Esophagus muscularis mucosa (tissue), 4 donors: ENCODE results near the gene PDXP. TPM values are rescaled to one million over a fixed set of nuclear protein-coding genes. Genes with fewer than 3 reads are reported as not detected.
A peak's percentile ranks its signal among the peaks of the same experiment; 100 is the strongest.
"Not testable (repeated sequence)": the region's sequence is repeated elsewhere in the genome, so short reads cannot be mapped to it uniquely, and the experiment has no call there.

Source experiments
- DNase-seq: peaks from one replicate; pipeline ENCODE4 v3.0.0-alpha.2; 2017; ENCODE audit errors: extremely low spot score
- H3K27ac ChIP-seq, 4 donors: fragments of 200-600 bp; sonication (generic); replicated peaks in 1 of 4; 1 replicate in 3 of 4; 2 replicates in 1 of 4; pipeline ENCODE4 v1.5.1; 2016 to 2019; ENCODE audit warnings: mild to moderate bottlenecking in 1 of 4
- H3K27me3 ChIP-seq, 4 donors: fragments of 200-600 bp; sonication (generic); one replicate each; pipeline versions ENCODE4 v1.5.1 to v1.6.0; 2016 to 2019
- H3K36me3 ChIP-seq, 4 donors: fragments of 200-600 bp; sonication (generic); one replicate each; pipeline ENCODE4 v1.5.1; 2016 to 2019
- H3K4me1 ChIP-seq, 4 donors: fragments of 200-600 bp; sonication (generic); one replicate each; pipeline ENCODE4 v1.5.1; 2016 to 2019
- H3K4me3 ChIP-seq, 4 donors: fragments of 200-600 bp; sonication (generic); 1 replicate in 2 of 4; 2 replicates in 2 of 4; pipeline ENCODE4 v1.5.1; 2016 to 2019; ENCODE audit warnings: mild to moderate bottlenecking in 4 of 4, moderate library complexity in 1 of 4
- H3K9me3 ChIP-seq, 4 donors: fragments of 200-600 bp; sonication (generic); 1 replicate in 3 of 4; 2 replicates in 1 of 4; pipeline ENCODE4 v1.5.1; 2016 to 2019
- CTCF ChIP-seq, 3 experiments: fragments of 200-600 bp in 2 of 3; fragments of 450-650 bp in 1 of 3; sonication (generic) in 2 of 3; IDR thresholded peaks; one replicate each; pipeline ENCODE4 v1.5.1; 2017 to 2019; ENCODE audit warnings: antibody characterized with exemption in 3 of 3, mild to moderate bottlenecking in 2 of 3, moderate library complexity in 1 of 3
- EP300 ChIP-seq: sonication (generic); formaldehyde crosslinking; IDR thresholded peaks from one replicate; pipeline ENCODE4 v1.6.1; 2017; ENCODE audit warnings: antibody characterized with exemption
- POLR2A ChIP-seq: fragments of 450-650 bp; IDR thresholded peaks from one replicate; pipeline ENCODE4 v1.6.1; 2017; ENCODE audit warnings: antibody characterized with exemption, moderate library complexity, mild to moderate bottlenecking, low read depth
- POLR2AphosphoS5 ChIP-seq, 2 donors: sonication (generic); formaldehyde crosslinking; IDR thresholded peaks; one replicate each; pipeline ENCODE4 v1.6.1; 2017; ENCODE audit warnings: antibody characterized with exemption in 2 of 2
- WGBS: methylation state at CpG from one replicate; pipeline ENCODE4 v1.1.5; 2018; 5-methylcytosine and 5-hydroxymethylcytosine counted together
- intact Hi-C: fragments of 100-400 bp; cut with DNase I; formaldehyde crosslinking; loops from one replicate; pipeline ENCODE4 v1.15.1; 2023
- total RNA-seq, 4 donors: library from RNA; depleted of rRNA; stranded (reverse); fragments of >200 nt; gene quantifications; one replicate each; pipeline versions ENCODE4 v1.1.0 to v1.2.1, GENCODE V29; 2016

PDXP gene, protein sequence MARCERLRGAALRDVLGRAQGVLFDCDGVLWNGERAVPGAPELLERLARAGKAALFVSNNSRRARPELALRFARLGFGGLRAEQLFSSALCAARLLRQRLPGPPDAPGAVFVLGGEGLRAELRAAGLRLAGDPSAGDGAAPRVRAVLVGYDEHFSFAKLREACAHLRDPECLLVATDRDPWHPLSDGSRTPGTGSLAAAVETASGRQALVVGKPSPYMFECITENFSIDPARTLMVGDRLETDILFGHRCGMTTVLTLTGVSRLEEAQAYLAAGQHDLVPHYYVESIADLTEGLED
- 10 to 100 TPM in 3 of 4 donors, 1 to 10 TPM in 1; 7.3 to 28.3 (median 17.4) TPM for total RNA-seq

GRCh38 chr22:37658133-37659065, at the start of gene PDXP:
Gene PDXP (plus strand): TSS chr22:37658723. CDS start chr22:37658783, 60 bp downstream.
- H3K27me3 ChIP-seq, result no peaks in the 10 kb centered on the region
- peak within 1 kb of the TSS; percentile 78 to 87 (median 83) for H3K27ac ChIP-seq
- peak; percentile 100 for DNase-seq
- H3K36me3 ChIP-seq, result peaks cover 0 to 4% (median under 1%) of the 10 kb centered on the region in 4 donors
- H3K4me1 ChIP-seq, result peaks cover 36 to 51% (median 49%) of the 10 kb centered on the region in 4 donors
- H3K9me3 ChIP-seq, result no peaks in the 10 kb centered on the region
- peak within 1 kb of the TSS; percentile 67 to 92 (median 73) for H3K4me3 ChIP-seq
- TF ChIP-seq POLR2AphosphoS5 (IDR thresholded peaks at IDR 0.05) (peak; percentile 77), CTCF (IDR thresholded peaks at IDR 0.05) (peak in 1 of 3 experiments; percentile 6), EP300 (no peak)
- 1% methylated on average over 60 of the region's 101 CpGs for WGBS
- intact Hi-C loops, result no loop called here

DNA sequence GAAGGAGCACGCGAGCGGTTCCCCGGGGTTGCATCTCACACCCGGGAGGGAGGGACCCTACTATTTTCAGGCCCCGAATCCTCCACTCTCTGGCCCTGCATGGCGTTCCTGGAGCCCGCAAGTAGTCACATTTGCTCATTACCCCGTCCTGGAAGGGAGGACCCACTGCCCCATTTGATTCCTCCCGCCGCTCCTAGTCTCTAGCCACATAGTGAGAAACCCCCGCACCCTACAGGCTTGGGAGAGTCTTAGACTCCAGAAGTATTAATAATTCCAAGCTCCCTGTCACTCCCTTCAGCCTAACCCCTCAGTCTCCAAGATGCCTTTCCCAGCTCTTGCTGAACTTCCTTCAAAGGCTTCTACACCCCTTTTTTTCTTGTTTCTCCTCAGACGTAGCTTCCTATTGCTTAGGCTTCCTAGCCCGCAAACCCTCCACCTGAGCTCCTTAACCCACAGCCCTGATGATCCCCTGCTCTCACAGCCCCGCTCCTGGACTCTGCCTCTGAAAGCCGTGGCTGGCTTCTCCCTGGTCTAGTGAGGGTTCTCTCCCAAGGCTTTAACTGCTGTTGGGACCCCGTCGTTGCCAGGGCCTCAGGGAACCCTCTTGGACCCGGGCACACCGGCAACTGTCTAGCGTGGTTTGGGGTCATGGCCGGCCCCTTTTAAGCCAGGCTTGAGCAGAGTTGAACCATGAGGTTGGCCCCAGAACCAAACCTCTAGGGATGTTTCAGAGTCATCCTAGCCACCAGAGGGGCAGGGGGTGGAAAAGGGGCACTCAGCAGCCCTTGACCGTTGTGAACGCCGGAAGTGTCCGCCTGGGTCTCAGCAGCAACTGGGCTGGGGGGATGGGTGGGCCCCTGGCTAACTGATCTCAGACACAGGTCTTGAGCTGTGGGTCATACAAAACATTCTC, 49.0 kb upstream of the PDXP start:
- peak overlapping the region; percentile 91 to 99 (median 94) for H3K4me3 ChIP-seq
- H3K4me1 ChIP-seq, result peaks cover 20 to 61% (median 56%) of the 10 kb centered on the region in 4 donors
- peaks cover 0 to 10% (median 0%) of the 10 kb centered on the region in 4 donors for H3K27me3 ChIP-seq
- no peak for TF ChIP-seq CTCF (IDR thresholded peaks at IDR 0.05)
- no peak for TF ChIP-seq POLR2AphosphoS5 (IDR thresholded peaks at IDR 0.05)
- TF ChIP-seq POLR2A, result no peak
- TF ChIP-seq EP300, result no peak
- intact Hi-C loops, result no loop called here
- no peak for DNase-seq
- H3K36me3 ChIP-seq, result peaks cover 0 to 8% (median 3%) of the 10 kb centered on the region in 4 donors
- peak overlapping the region; percentile 93 to 97 (median 95) for H3K27ac ChIP-seq
- H3K9me3 ChIP-seq, result no peaks in the 10 kb centered on the region
- 17% methylated on average over 15 of the region's 26 CpGs for WGBS

- Histone ChIP-seq H3K27ac (peak overlapping the region; percentile 93 to 97 (median 95)), H3K4me1 (peaks cover 20 to 61% (median 56%) of the 10 kb centered on the region in 4 donors), H3K4me3 (peak overlapping the region; percentile 91 to 99 (median 94)), H3K36me3 (peaks cover 0 to 14% (median 7%) of the 10 kb centered on the region in 4 donors)
- H3K27me3 ChIP-seq, DNase-seq, H3K9me3 ChIP-seq, intact Hi-C loops: not testable (repeated sequence)
- WGBS, result 85% methylated on average over 3 of the region's 3 CpGs
Measured at GRCh38 chr22:37610153-37610475, 48.4 kb upstream of the PDXP start.

- WGBS, result 86% methylated on average over 15 of the region's 15 CpGs
- TF ChIP-seq POLR2A, result no peak
- TF ChIP-seq POLR2AphosphoS5 (IDR thresholded peaks at IDR 0.05), result no peak
- no peak for TF ChIP-seq EP300
- TF ChIP-seq CTCF (IDR thresholded peaks at IDR 0.05), result no peak
- Histone ChIP-seq H3K4me3 (no peak overlapping the region), H3K27ac (peak overlapping the region; percentile 93 to 97 (median 95)), H3K36me3 (peaks cover 0 to 19% (median 12%) of the 10 kb centered on the region in 4 donors), H3K4me1 (peaks cover 20 to 61% (median 56%) of the 10 kb centered on the region in 4 donors), H3K9me3 (no peaks in the 10 kb centered on the region), H3K27me3 (no peaks in the 10 kb centered on the region)
- intact Hi-C loops, result no loop called here
- DNase-seq, result no peak
Measured at GRCh38 chr22:37610480-37611129, 47.9 kb upstream of the PDXP start.
